Measurements from ENCODE around the gene REC114.

Gene REC114

DNA sequence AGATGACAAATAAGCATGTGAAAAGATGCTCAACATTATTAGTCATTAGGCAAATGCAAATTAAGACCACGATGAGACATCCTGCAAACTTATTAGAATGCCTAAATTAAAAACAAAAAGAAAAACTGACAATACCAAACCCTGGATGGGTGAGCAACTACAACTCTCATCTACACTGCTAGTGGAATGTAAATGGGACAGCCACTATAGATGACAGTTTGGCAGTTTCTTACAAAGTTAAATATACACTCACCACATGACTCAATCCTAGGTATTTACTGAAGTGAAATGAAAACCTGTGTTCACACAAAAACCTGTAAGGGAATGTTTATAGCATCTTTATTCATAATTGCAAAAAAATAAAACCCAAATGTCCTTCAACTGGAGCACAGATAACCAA, 115.6 kb downstream of the REC114 start:
- TF ChIP-seq, protein P1, sequence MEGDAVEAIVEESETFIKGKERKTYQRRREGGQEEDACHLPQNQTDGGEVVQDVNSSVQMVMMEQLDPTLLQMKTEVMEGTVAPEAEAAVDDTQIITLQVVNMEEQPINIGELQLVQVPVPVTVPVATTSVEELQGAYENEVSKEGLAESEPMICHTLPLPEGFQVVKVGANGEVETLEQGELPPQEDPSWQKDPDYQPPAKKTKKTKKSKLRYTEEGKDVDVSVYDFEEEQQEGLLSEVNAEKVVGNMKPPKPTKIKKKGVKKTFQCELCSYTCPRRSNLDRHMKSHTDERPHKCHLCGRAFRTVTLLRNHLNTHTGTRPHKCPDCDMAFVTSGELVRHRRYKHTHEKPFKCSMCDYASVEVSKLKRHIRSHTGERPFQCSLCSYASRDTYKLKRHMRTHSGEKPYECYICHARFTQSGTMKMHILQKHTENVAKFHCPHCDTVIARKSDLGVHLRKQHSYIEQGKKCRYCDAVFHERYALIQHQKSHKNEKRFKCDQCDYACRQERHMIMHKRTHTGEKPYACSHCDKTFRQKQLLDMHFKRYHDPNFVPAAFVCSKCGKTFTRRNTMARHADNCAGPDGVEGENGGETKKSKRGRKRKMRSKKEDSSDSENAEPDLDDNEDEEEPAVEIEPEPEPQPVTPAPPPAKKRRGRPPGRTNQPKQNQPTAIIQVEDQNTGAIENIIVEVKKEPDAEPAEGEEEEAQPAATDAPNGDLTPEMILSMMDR (IDR thresholded peaks at IDR 0.05; ENCODE audit: low read depth, low read length), result no peak
- DNase-seq (ENCODE audit: low read depth in 2 of 2), result no peak
- H3K4me3 ChIP-seq (replicated peaks in 1 of 2; ENCODE audit: low read depth in 2 of 2, low read length in 2 of 2), result no peak overlapping the region

DNA sequence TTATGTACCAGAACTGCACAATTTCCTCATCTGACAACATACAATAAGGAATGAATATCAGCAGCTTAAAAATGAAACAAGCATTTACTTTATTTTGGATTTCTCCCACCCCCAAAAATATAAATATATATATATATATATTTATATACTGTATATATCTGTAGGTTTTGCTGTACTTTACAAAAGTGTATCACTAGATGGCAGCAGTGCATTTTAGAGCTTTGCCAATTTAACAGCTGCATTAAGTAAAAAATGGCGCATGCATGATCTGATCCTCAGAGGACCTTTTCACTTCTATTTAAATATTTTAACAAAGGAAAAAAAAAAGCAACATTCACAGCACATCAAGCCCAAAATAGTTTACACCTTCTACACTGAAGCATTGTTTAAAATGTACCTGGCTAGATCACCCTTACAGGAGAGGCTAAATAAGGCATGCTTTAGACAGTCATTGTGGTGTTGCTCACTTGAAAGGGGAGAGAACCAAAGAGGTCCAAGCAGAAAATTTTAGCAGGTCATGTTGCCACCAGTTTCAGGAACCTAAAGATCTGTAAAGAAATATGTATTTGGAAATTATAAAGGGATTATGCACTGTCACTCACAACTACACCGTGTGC, 117.6 kb downstream of the REC114 start:
- peak; percentile 87 to 88 for DNase-seq (ENCODE audit: low read depth in 2 of 2)
- TF ChIP-seq, protein P1 (IDR thresholded peaks at IDR 0.05; ENCODE audit: low read depth, low read length), result peak; percentile 49

DNA sequence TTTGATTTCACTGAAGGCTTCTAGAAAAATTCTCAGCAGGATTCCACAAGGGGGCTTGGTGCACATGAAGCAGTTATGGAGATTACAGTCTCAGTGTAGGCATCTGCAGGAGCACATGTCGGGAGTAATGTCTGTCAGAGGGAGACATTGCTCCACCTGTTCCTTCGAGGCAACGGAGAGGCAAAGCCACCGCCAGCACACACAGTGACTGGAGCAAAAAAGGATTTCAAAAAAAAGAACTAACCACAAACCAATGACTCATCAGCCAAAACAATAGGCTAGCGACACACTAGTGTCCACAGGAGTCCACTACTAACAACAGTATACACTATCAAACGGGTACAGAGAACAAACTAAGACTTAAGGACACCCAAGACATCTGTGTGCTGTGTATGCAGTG, 121.3 kb downstream of the REC114 start:
- TF ChIP-seq, protein P1 (IDR thresholded peaks at IDR 0.05; ENCODE audit: low read depth, low read length), result peak; percentile 6
- H3K4me3 ChIP-seq (replicated peaks in 1 of 2; ENCODE audit: low read depth in 2 of 2, low read length in 2 of 2), result no peak overlapping the region

More for the DNA sequence above, 117.6 kb downstream of the REC114 start:
- H3K4me3 ChIP-seq (replicated peaks in 1 of 2; ENCODE audit: low read depth in 2 of 2, low read length in 2 of 2), result no peak overlapping the region

DNA sequence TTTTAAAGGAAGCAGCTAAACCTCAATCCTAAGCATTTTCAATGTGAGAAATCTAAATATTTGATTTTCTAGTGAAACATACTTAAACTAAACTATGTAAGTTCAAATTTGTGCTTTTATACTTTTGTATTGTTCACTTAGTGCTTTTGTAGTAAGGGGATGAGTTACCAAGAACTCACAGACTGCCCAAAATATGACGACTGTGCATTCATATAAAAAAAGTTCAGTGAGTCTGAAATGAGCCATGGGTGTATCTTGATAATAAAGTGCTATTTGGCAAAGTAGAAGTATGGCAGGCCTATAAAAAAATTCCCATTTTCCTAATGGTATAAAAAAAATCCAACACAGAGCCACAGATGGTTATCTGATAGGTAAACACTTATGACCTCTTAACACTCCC, 124.1 kb downstream of the REC114 start:
- DNase-seq (ENCODE audit: low read depth in 2 of 2), result no peak
- TF ChIP-seq, protein P1 (IDR thresholded peaks at IDR 0.05; ENCODE audit: low read depth, low read length), result no peak

More for the DNA sequence above, 121.3 kb downstream of the REC114 start:
- peak; percentile 49 to 80 for DNase-seq (ENCODE audit: low read depth in 2 of 2)

DNA sequence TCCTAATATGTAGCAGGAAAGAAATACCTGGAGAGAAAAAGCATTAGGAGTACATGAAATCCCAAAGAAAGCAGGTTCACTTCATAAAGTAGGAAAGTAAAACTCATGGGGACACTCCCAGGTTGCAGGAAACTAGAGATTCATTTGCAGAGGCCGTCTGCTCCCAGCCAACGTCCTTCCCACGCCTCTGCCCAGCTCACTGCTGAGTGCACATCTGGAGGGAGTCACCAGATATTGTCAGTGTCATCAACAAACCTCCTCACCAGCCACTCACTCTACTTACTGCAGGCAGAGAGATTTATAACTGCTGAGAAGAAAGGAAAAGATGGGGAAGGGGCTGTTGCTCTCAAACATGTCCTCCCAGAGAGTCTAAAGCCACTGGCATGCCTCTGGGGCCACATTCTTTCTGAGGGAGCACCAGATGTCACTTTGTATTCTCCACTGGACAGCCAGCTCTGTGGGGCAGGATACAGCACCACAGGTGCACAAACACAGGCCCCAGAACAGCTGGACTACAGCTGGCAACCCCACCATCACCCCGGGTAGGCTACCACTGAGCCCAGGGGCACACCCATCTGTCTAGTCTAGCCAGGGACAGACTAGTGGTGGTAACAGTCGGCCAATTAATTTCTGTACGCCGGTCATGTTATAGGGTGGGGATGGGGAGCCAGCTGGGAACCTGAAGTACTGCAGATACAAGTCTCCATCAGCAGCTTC, 125.8 kb downstream of the REC114 start:
- TF ChIP-seq, protein P1 (IDR thresholded peaks at IDR 0.05; ENCODE audit: low read depth, low read length), result no peak
- DNase-seq (ENCODE audit: low read depth in 2 of 2), result no peak
- H3K4me3 ChIP-seq (replicated peaks in 1 of 2; ENCODE audit: low read depth in 2 of 2, low read length in 2 of 2), result no peak overlapping the region

More for the DNA sequence above, 124.1 kb downstream of the REC114 start:
- H3K4me3 ChIP-seq (replicated peaks in 1 of 2; ENCODE audit: low read depth in 2 of 2, low read length in 2 of 2), result no peak overlapping the region

DNA sequence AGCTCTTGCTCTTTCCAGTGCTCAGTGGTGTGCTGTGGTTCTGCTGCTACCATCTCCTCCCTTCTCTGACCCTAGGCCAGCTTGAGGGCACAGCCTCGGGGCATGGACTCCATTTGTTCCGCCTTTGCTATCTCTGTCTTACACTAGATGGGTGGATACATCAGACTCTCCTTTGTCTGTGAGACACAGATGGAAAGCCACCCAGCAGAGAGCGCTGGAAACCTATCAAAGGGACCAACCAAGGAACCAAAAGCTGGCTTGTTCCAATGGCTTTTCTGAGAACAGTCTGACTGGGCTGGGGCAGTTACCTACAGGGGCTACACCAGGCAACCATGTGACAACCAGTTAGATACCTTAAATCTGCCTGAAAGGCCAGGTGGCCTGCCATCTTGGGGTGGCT, 126.4 kb downstream of the REC114 start:
- TF ChIP-seq, protein P1 (IDR thresholded peaks at IDR 0.05; ENCODE audit: low read depth, low read length), result no peak
- no peak for DNase-seq (ENCODE audit: low read depth in 2 of 2)
- H3K4me3 ChIP-seq (replicated peaks in 1 of 2; ENCODE audit: low read depth in 2 of 2, low read length in 2 of 2), result no peak overlapping the region
